Activated CD4-positive, alpha-beta T cell treated with anti-CD3 and anti-CD28 coated beads, Interleukin-2, amount 10 ng/mL, durations not matched to agents 24 days and 14 days (primary cell): ENCODE results near the gene LPAR3. TPM values are rescaled to one million over a fixed set of nuclear protein-coding genes. Genes with fewer than 3 reads are reported as not detected.

Source experiments
- DNase-seq: peaks from one replicate; pipeline ENCODE4 v3.0.0; 2022
- H3K27ac Mint-ChIP-seq: one replicate; pipeline ENCODE4 v1.8.0; 2022; ENCODE audit warnings: mild to moderate bottlenecking, mixed read lengths
- H3K27me3 Mint-ChIP-seq: one replicate; pipeline ENCODE4 v1.8.0; 2022; ENCODE audit warnings: mixed read lengths
- H3K36me3 Mint-ChIP-seq: one replicate; pipeline ENCODE4 v1.8.0; 2022; ENCODE audit warnings: low read depth, mild to moderate bottlenecking, mixed read lengths
- H3K4me1 Mint-ChIP-seq: one replicate; pipeline ENCODE4 v1.8.0; 2021; ENCODE audit warnings: mixed read lengths
- H3K4me3 Mint-ChIP-seq: one replicate; pipeline ENCODE4 v1.8.0; 2022; ENCODE audit warnings: mild to moderate bottlenecking, moderate library complexity, mixed read lengths
- H3K9me3 Mint-ChIP-seq: one replicate; pipeline ENCODE4 v1.8.0; 2021; ENCODE audit warnings: mixed read lengths
- intact Hi-C: fragments of 100-400 bp; cut with micrococcal nuclease; formaldehyde crosslinking; loops from one replicate; pipeline ENCODE4 v1.15.1; 2023
- total RNA-seq: library from RNA; stranded (reverse); gene quantifications from 2 replicates; pipeline ENCODE4 v1.2.3, GENCODE V29; 2022

LPAR3 gene
- total RNA-seq, 1 donor from 2014 or later, result 0.21 TPM

GRCh38 chr1:84887261-84887934 is 5.6 kb downstream of the LPAR3 start:
- H3K36me3 Mint-ChIP-seq, result no peaks in the 10 kb centered on the region
- H3K27ac Mint-ChIP-seq, result no peak overlapping the region
- peaks cover 22% of the 10 kb centered on the region for H3K27me3 Mint-ChIP-seq
- H3K9me3 Mint-ChIP-seq, result peaks cover under 1% of the 10 kb centered on the region
- no peak overlapping the region for H3K4me3 Mint-ChIP-seq
- H3K4me1 Mint-ChIP-seq, result peaks cover 18% of the 10 kb centered on the region
- peak; percentile 43 for DNase-seq
- intact Hi-C loops, result no loop called here

GRCh38 chr1:84885469-84885868 is 7.5 kb downstream of the LPAR3 start:
- peak; percentile 38 for DNase-seq
- intact Hi-C loops, result no loop called here
- Mint-ChIP-seq H3K36me3 (no peaks in the 10 kb centered on the region), H3K4me1 (peaks cover 16% of the 10 kb centered on the region), H3K27ac (no peak overlapping the region), H3K4me3 (no peak overlapping the region), H3K27me3 (peaks cover 19% of the 10 kb centered on the region), H3K9me3 (peaks cover 14% of the 10 kb centered on the region)

DNA sequence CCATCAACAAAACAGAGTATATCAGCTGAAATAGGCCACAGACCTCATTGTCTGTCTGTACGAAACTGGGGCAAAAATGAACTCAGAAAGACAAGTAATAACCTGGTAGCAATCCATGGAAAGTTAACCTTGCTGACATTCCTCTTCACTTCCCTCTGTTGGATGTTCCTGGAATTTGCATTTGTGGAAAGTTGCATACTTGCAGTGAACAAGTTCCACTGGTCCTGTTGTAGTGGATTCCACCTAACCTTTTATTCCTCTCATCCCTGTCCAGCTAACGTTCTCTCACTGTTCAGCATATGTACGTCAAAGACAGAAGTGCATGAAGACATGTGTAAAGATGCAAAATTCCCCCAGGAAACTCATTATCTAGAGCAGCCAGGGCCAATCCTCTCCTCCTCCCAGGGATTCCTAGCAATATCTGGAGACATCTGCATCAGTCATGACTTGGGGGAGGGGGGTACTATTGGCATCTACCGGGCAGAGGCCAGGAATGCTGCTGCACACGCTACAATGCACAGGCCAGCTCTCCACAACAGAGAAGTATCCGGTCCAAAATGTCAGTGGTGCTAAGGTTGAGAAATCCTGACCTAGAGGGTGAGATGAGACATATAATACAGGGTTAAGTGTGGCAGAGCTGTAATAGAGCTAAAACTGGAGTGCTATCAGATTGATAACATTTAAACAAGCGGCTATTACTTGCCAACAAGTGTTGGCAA is 8.2 kb downstream of the LPAR3 start:
- Mint-ChIP-seq H3K27me3 (peaks cover 19% of the 10 kb centered on the region), H3K4me3 (no peak overlapping the region), H3K27ac (no peak overlapping the region), H3K4me1 (peaks cover 12% of the 10 kb centered on the region), H3K9me3 (peaks cover 14% of the 10 kb centered on the region), H3K36me3 (no peaks in the 10 kb centered on the region)
- intact Hi-C loops, result no loop called here
- DNase-seq, result peak; percentile 36

DNA sequence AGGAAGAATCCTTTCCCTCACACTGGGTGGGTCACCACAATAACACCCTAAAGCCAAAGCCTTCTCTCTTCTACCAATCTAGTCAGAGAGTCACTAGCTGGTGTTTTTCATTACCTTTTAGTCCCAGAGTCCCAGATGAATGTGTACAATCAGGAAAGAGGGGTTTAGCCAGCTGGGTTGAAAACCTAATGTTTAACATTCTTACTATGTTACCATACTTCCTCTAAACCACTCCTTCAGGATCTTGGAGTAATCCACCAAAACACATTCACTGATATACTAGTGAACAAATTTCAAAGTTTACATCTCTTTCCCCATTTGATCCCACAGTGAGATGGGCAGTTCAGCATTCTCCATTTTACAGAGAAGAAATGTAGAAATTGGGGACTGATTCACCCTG is 9.7 kb downstream of the LPAR3 start:
- peaks cover 23% of the 10 kb centered on the region for H3K27me3 Mint-ChIP-seq
- DNase-seq, result peak; percentile 23
- H3K36me3 Mint-ChIP-seq, result no peaks in the 10 kb centered on the region
- peaks cover 2% of the 10 kb centered on the region for H3K4me1 Mint-ChIP-seq
- H3K4me3 Mint-ChIP-seq, result no peak overlapping the region
- no peak overlapping the region for H3K27ac Mint-ChIP-seq
- intact Hi-C loops, result no loop called here
- peaks cover 14% of the 10 kb centered on the region for H3K9me3 Mint-ChIP-seq

DNA sequence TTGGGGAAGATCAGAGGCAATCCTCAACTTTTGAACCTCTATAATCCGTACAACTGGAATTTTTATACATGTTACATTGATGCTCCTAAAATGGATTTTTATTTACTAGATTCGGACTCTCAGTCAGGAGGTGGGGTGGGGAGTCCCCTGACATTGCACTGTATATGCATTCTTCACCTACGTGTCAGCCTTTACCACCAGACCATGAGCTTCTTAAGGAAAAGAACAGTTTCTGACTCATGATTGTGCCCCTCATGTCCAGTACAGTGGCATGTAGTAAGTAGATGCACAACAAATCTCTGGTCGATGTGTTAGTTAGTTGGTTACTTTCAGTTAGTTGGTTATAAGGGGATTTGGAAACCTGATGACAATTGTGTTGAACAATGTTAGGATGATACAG is 15.4 kb downstream of the LPAR3 start:
- Mint-ChIP-seq H3K36me3 (no peaks in the 10 kb centered on the region), H3K27ac (no peak overlapping the region), H3K9me3 (peaks cover 14% of the 10 kb centered on the region), H3K4me3 (no peak overlapping the region), H3K27me3 (peaks cover 53% of the 10 kb centered on the region), H3K4me1 (peaks cover 2% of the 10 kb centered on the region)
- DNase-seq, result no peak
- intact Hi-C loops, result no loop called here

- DNase-seq, result no peak
- Mint-ChIP-seq H3K27me3 (peaks cover 53% of the 10 kb centered on the region), H3K4me1 (peaks cover 2% of the 10 kb centered on the region), H3K4me3 (no peak overlapping the region), H3K36me3 (no peaks in the 10 kb centered on the region), H3K9me3 (peaks cover 5% of the 10 kb centered on the region), H3K27ac (no peak overlapping the region)
- intact Hi-C loops, result no loop called here
These were observed 16.7 kb downstream of the LPAR3 start for GRCh38 chr1:84876353-84876752.

DNA sequence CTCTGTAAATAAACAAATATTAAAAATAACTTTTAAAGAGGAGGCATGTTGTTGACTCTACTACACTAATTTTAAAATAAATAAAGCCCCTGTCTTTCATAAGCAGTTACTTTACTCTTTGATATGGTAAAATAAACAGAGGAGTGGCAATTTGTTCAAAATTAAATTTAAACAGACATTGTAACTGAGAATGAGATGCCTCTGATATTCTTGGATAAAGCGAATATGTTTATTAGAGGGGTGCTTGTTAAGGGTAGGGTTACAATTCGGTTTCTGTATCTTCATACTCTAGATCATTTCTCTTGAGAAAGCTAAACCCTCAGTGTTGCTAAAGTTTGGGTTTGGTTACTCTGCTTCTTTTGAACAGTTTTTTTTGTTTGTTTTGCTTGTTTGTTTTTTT is 19.6 kb downstream of the LPAR3 start:
- peaks cover 2% of the 10 kb centered on the region for H3K4me1 Mint-ChIP-seq
- no peaks in the 10 kb centered on the region for H3K36me3 Mint-ChIP-seq
- intact Hi-C loops, result no loop called here
- DNase-seq, result no peak
- peaks cover 63% of the 10 kb centered on the region for H3K27me3 Mint-ChIP-seq
- H3K9me3 Mint-ChIP-seq, result no peaks in the 10 kb centered on the region
- H3K4me3 Mint-ChIP-seq, result no peak overlapping the region
- no peak overlapping the region for H3K27ac Mint-ChIP-seq

- Mint-ChIP-seq H3K36me3 (no peaks in the 10 kb centered on the region), H3K27ac (no peak overlapping the region), H3K4me1 (peaks cover 2% of the 10 kb centered on the region), H3K27me3 (peaks cover 60% of the 10 kb centered on the region), H3K4me3 (no peak overlapping the region), H3K9me3 (no peaks in the 10 kb centered on the region)
- intact Hi-C loops, result no loop called here
- DNase-seq, result no peak
These were observed 20.2 kb downstream of the LPAR3 start for GRCh38 chr1:84872696-84873355.

DNA sequence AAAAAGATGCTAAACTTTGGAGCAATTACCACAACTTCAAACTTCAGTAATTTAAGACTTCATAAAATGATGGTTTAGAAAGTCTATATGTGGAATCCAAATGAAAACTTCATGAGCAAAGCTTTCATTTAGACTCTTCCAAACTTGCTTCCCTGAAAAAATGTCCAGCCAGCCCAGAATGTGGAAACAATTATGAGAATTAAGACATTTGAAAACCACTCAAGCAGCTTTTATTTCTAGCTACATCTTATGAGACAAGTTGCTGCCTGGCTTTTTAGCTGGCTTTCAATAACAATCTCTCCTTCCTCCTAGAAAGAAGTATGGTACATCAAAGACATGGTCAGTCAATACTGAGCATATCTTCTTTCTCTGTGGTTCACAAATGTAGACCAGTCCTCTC is 21.8 kb downstream of the LPAR3 start:
- no peak for DNase-seq
- no peak overlapping the region for H3K27ac Mint-ChIP-seq
- intact Hi-C loops, result no loop called here
- H3K4me1 Mint-ChIP-seq, result no peaks in the 10 kb centered on the region
- peaks cover 45% of the 10 kb centered on the region for H3K27me3 Mint-ChIP-seq
- no peaks in the 10 kb centered on the region for H3K36me3 Mint-ChIP-seq
- H3K4me3 Mint-ChIP-seq, result no peak overlapping the region
- H3K9me3 Mint-ChIP-seq, result peaks cover 4% of the 10 kb centered on the region

- Mint-ChIP-seq H3K27me3 (peaks cover 40% of the 10 kb centered on the region), H3K36me3 (no peaks in the 10 kb centered on the region), H3K4me1 (no peaks in the 10 kb centered on the region), H3K27ac (no peak overlapping the region), H3K9me3 (peaks cover 4% of the 10 kb centered on the region), H3K4me3 (no peak overlapping the region)
- no peak for DNase-seq
- intact Hi-C loops, result no loop called here
These were observed 22.4 kb downstream of the LPAR3 start for GRCh38 chr1:84870591-84870990.

- Mint-ChIP-seq H3K9me3 (peaks cover 11% of the 10 kb centered on the region), H3K27me3 (peaks cover 35% of the 10 kb centered on the region), H3K27ac (no peak overlapping the region), H3K4me3 (no peak overlapping the region), H3K36me3 (peaks cover 2% of the 10 kb centered on the region), H3K4me1 (no peaks in the 10 kb centered on the region)
- intact Hi-C loops, result loop anchor here (10.0 kb wide), 1 partner anchor 725 kb away; the partner anchor contains the start of gene PRKACB
- DNase-seq, result no peak
These were observed 23.3 kb downstream of the LPAR3 start for GRCh38 chr1:84869720-84870119.

- DNase-seq, result peak; percentile 91
- intact Hi-C loops, result loop anchor here (1.0 to 10.0 kb wide), 6 partner anchors 9 to 718 kb away; partner anchors contain the start of genes BCL10, PRKACB and SSX2IP
- Mint-ChIP-seq H3K27ac (peak overlapping the region; percentile 83), H3K4me1 (peaks cover 43% of the 10 kb centered on the region), H3K4me3 (peak overlapping the region; percentile 74), H3K27me3 (peaks cover 1% of the 10 kb centered on the region), H3K36me3 (peaks cover 2% of the 10 kb centered on the region), H3K9me3 (peaks cover 11% of the 10 kb centered on the region)
These were observed 30.2 kb downstream of the LPAR3 start for GRCh38 chr1:84862810-84863251.

GRCh38 chr1:84861988-84862644 is 30.9 kb downstream of the LPAR3 start:
- H3K27me3 Mint-ChIP-seq, result peaks cover 1% of the 10 kb centered on the region
- H3K4me1 Mint-ChIP-seq, result peaks cover 43% of the 10 kb centered on the region
- peak overlapping the region; percentile 44 for H3K4me3 Mint-ChIP-seq
- intact Hi-C loops, result loop anchor here (1.0 to 10.0 kb wide), 6 partner anchors 8 to 717 kb away; partner anchors contain the start of genes BCL10, PRKACB and SSX2IP
- no peak overlapping the region for H3K27ac Mint-ChIP-seq
- H3K36me3 Mint-ChIP-seq, result peaks cover 2% of the 10 kb centered on the region
- DNase-seq, result no peak
- peaks cover 11% of the 10 kb centered on the region for H3K9me3 Mint-ChIP-seq
